KMS-11 (cell line): ENCODE measurements around the gene ATF3.
A peak's percentile ranks its signal among the peaks of the same experiment; 100 is the strongest.

Experiments
- H2AFZ ChIP-seq: fragments of 200-600 bp; sonication (generic); 2 replicates; pipeline ENCODE4 v1.6.1; 2016; ENCODE audit warnings: antibody characterized with exemption, mixed run types, low read depth
- H3K27ac ChIP-seq: fragments of 200-600 bp; sonication (generic); 2 replicates; pipeline ENCODE4 v1.6.1; 2016; ENCODE audit warnings: mild to moderate bottlenecking, mixed run types
- H3K27me3 ChIP-seq: fragments of 200-600 bp; sonication (generic); 2 replicates; pipeline ENCODE4 v1.6.1; 2017; ENCODE audit warnings: mild to moderate bottlenecking, low read depth, mixed run types, moderate library complexity; ENCODE audit not compliant: insufficient read depth
- H3K36me3 ChIP-seq: fragments of 200-600 bp; sonication (generic); 2 replicates; pipeline ENCODE4 v1.6.1; 2017; ENCODE audit warnings: mild to moderate bottlenecking, mixed run types; ENCODE audit not compliant: insufficient read depth
- H3K4me1 ChIP-seq: fragments of 200-600 bp; sonication (generic); 2 replicates; pipeline ENCODE4 v1.6.1; 2016; ENCODE audit warnings: mild to moderate bottlenecking, low read depth, mixed run types; ENCODE audit not compliant: poor library complexity, severe bottlenecking
- H3K4me2 ChIP-seq: fragments of 200-600 bp; sonication (generic); 2 replicates; pipeline ENCODE4 v1.7.0; 2016; ENCODE audit warnings: mild to moderate bottlenecking, mixed run types
- H3K4me3 ChIP-seq: fragments of 200-600 bp; sonication (generic); IDR thresholded peaks from 2 replicates; pipeline ENCODE4 v1.6.1; 2017; ENCODE audit warnings: low read depth, low read length, mixed read lengths; ENCODE audit not compliant: insufficient read depth
- H3K79me2 ChIP-seq: fragments of 200-600 bp; sonication (generic); 2 replicates; pipeline ENCODE4 v1.6.1; 2016; ENCODE audit warnings: low read depth, mixed run types; ENCODE audit not compliant: insufficient read depth
- H3K9ac ChIP-seq: fragments of 200-600 bp; sonication (generic); 2 replicates; pipeline ENCODE4 v1.6.1; 2016; ENCODE audit warnings: mild to moderate bottlenecking, mixed run types
- H4K20me1 ChIP-seq: fragments of 200-600 bp; sonication (generic); 2 replicates; pipeline ENCODE4 v1.6.1; 2016; ENCODE audit warnings: mild to moderate bottlenecking, mixed run types; ENCODE audit not compliant: insufficient read depth
- TF ChIP-seq, protein P1 (sequence below): fragments of 200-600 bp; sonication (generic); conservative IDR thresholded peaks from 2 replicates; pipeline ENCODE4 v1.6.1; 2017; ENCODE audit warnings: low read depth, mild to moderate bottlenecking, antibody characterized with exemption, low read length, moderate library complexity, mixed read lengths

The ATF3 gene

DNA sequence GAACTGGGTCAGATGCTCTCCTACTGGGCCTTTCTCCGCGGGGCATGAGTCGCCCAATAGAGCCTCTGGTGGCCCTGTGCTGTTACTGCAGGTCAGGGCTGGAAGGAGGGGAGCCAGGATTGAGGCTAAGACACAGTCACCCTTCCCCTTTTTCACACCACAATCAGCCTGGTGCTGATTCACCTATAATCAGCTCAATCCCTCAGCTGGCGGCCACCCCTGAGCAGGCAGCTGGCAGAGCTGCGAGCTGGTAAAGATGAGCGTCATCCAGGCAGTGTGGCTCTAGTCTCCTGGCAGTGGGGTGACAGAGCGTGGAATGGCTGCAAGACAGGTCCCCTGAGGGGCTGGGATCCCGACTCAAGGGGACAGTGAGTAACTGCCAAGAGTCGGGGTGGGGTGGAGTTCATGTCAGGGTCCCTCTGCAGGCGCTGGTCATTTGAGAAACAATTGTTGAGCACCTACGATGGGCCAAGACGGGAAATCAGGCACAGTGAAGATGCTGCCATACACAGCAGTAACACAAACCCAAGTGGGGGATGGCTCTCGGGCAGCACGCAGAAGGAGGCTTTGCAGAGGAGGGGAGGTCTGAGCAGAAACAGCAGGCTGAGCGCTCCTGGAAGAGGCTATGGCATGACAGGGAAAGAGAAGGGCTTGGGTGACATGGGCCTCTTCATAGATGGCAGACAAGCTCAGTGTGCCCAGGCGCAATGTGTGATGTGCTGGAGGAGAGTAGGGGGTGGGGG lies 21.8 kb downstream of the ATF3 start:
- TF ChIP-seq, protein P1, sequence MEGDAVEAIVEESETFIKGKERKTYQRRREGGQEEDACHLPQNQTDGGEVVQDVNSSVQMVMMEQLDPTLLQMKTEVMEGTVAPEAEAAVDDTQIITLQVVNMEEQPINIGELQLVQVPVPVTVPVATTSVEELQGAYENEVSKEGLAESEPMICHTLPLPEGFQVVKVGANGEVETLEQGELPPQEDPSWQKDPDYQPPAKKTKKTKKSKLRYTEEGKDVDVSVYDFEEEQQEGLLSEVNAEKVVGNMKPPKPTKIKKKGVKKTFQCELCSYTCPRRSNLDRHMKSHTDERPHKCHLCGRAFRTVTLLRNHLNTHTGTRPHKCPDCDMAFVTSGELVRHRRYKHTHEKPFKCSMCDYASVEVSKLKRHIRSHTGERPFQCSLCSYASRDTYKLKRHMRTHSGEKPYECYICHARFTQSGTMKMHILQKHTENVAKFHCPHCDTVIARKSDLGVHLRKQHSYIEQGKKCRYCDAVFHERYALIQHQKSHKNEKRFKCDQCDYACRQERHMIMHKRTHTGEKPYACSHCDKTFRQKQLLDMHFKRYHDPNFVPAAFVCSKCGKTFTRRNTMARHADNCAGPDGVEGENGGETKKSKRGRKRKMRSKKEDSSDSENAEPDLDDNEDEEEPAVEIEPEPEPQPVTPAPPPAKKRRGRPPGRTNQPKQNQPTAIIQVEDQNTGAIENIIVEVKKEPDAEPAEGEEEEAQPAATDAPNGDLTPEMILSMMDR = peak; percentile 97
- H3K4me2 ChIP-seq = peak overlapping the region; percentile 74
- H2AFZ ChIP-seq = peak overlapping the region; percentile 87
- H3K4me3 ChIP-seq = no peak overlapping the region
- H3K9ac ChIP-seq = no peak overlapping the region
- no peak overlapping the region for H3K27ac ChIP-seq
- no peaks in the 10 kb centered on the region for H3K27me3 ChIP-seq
- peaks cover 50% of the 10 kb centered on the region for H3K4me1 ChIP-seq
- no peaks in the 10 kb centered on the region for H3K79me2 ChIP-seq
- no peaks in the 10 kb centered on the region for H3K36me3 ChIP-seq
- H4K20me1 ChIP-seq = no peaks in the 10 kb centered on the region

DNA sequence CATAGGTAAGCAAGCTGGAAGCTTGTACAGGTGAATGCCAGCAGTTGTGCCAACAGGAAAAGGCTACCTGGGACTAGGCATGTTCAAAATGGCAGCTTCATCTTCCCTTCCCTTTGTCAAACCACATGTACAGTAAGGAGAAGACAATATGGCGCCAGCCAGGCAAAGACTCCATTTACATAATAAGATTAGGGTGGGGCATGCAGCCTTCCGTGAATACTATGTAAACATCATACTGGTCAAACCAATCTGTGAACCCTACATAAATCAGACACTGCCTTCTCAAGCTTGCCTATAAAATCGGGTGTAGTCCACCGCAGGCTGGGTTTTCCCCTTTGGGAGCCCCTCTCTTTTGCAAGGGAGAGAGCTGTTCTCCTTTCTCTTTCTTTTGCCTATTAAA lies 24.6 kb downstream of the ATF3 start:
- H2AFZ ChIP-seq = no peak overlapping the region
- no peaks in the 10 kb centered on the region for H4K20me1 ChIP-seq
- no peak overlapping the region for H3K4me3 ChIP-seq
- no peak overlapping the region for H3K9ac ChIP-seq
- peaks cover 78% of the 10 kb centered on the region for H3K4me1 ChIP-seq
- H3K27me3 ChIP-seq = no peaks in the 10 kb centered on the region
- TF ChIP-seq, protein P1 = no peak
- no peaks in the 10 kb centered on the region for H3K79me2 ChIP-seq
- no peaks in the 10 kb centered on the region for H3K36me3 ChIP-seq
- H3K4me2 ChIP-seq = no peak overlapping the region; the same call in 1 of the 2 replicates
- no peak overlapping the region for H3K27ac ChIP-seq

DNA sequence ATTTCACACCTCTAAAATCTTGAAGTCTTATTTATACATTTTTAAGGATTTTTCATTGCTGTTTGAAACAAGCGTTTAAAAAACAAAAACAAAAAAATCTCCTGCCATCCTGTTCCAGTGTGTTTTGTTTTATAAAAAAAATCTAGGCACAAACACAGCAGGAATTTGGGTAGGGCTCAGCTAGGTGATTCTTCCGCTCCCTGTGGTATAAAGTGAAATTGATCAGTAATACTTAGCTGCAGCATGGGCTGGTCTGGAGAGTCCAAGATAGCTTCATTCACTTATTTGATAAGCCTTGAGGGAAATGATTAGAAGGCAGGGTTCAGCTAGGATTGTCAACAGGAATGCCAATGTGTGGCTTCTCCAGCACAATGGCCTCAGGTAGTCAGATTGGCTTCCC lies 25.7 kb downstream of the ATF3 start:
- H3K4me3 ChIP-seq = no peak overlapping the region
- H3K9ac ChIP-seq = no peak overlapping the region; the same call in 1 of the 2 replicates
- H3K4me1 ChIP-seq = peaks cover 85% of the 10 kb centered on the region
- no peak overlapping the region for H2AFZ ChIP-seq
- no peaks in the 10 kb centered on the region for H4K20me1 ChIP-seq
- H3K36me3 ChIP-seq = no peaks in the 10 kb centered on the region
- TF ChIP-seq, protein P1 = no peak
- no peaks in the 10 kb centered on the region for H3K27me3 ChIP-seq
- H3K4me2 ChIP-seq = peak overlapping the region; percentile 79
- H3K79me2 ChIP-seq = no peaks in the 10 kb centered on the region
- H3K27ac ChIP-seq = peak overlapping the region; percentile 81; the same call in 1 of the 2 replicates

DNA sequence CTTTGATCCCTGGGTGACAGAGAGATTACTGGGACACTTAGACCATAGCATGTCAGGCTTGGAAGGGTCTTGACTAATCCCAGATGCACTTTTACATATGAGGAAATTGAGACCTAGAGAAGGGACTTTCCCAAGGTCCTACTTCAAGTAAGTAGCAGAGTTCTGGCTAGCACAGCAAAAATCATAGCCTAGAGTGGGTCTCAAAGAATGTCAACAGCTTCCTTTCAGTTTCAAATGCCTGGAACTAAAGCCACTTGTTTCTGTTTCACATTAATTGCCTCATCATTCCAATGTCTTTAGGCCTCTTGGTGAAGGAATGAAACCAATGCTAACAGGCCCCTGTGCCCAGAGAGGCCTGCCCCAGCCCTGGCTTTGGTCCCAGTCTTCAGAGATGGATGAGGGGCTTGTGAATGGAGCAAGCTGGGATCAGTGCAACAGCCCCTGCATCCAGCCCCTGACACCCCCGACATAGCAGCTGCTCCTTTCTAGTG lies 26.6 kb downstream of the ATF3 start:
- Histone ChIP-seq H3K27ac (peak overlapping the region; percentile 81), H3K4me2 (peak overlapping the region; percentile 79), H4K20me1 (no peaks in the 10 kb centered on the region), H3K79me2 (no peaks in the 10 kb centered on the region), H3K4me1 (peaks cover 83% of the 10 kb centered on the region), H3K27me3 (no peaks in the 10 kb centered on the region), H3K4me3 (peak overlapping the region; percentile 94), H3K36me3 (no peaks in the 10 kb centered on the region), H2AFZ (peak overlapping the region; percentile 24), H3K9ac (peak overlapping the region; percentile 59)
- TF ChIP-seq, protein P1 = no peak
